GM19193 (cell line): ENCODE data around the gene CASP6.

Experiments used
- POLR2A ChIP-seq: IDR thresholded peaks from 4 replicates; pipeline ENCODE4 v1.6.1; 2011; ENCODE audit not compliant: insufficient read depth, insufficient read length; ENCODE audit errors: extremely low read depth

CASP6 gene

GRCh38 chr4:109690690-109691410 lies 12.4 kb downstream of the CASP6 start:
- no peak for TF ChIP-seq POLR2A

- TF ChIP-seq POLR2A: no peak
Observed at GRCh38 chr4:109684727-109685126, 18.5 kb downstream of the CASP6 start.

- TF ChIP-seq POLR2A: no peak
Observed at GRCh38 chr4:109683621-109684253, 19.5 kb downstream of the CASP6 start.

- TF ChIP-seq POLR2A: no peak
Observed at GRCh38 chr4:109682875-109683274, 20.4 kb downstream of the CASP6 start.

- TF ChIP-seq POLR2A: no peak
Observed at GRCh38 chr4:109676886-109677285, 26.4 kb downstream of the CASP6 start.

- TF ChIP-seq POLR2A: no peak
Observed at GRCh38 chr4:109675843-109676242, 27.4 kb downstream of the CASP6 start.

GRCh38 chr4:109675181-109675580 lies 28.1 kb downstream of the CASP6 start:
- no peak for TF ChIP-seq POLR2A

- TF ChIP-seq POLR2A: no peak
Observed at GRCh38 chr4:109673303-109673702, 29.9 kb downstream of the CASP6 start.

GRCh38 chr4:109672169-109672930 lies 30.9 kb downstream of the CASP6 start:
- no peak for TF ChIP-seq POLR2A

GRCh38 chr4:109671350-109671749 lies 31.9 kb downstream of the CASP6 start:
- no peak for TF ChIP-seq POLR2A

GRCh38 chr4:109665783-109666485 lies 37.3 kb downstream of the CASP6 start:
- no peak for TF ChIP-seq POLR2A

- no peak for TF ChIP-seq POLR2A
Observed at GRCh38 chr4:109662771-109663170, 40.5 kb downstream of the CASP6 start.

- no peak for TF ChIP-seq POLR2A
Observed at GRCh38 chr4:109662116-109662515, 41.1 kb downstream of the CASP6 start.

- TF ChIP-seq POLR2A: no peak
Observed at GRCh38 chr4:109658871-109659410, 44.3 kb downstream of the CASP6 start.
